HG03159 (cell line): ENCODE measurements around the gene SCUBE1.

Experiments
- ATAC-seq: cut with Tn5 transposase; IDR thresholded peaks from one replicate; pipeline ENCODE4 v1.9.1; 2021; ENCODE audit warnings: mild to moderate bottlenecking, moderate library complexity; ENCODE audit not compliant: unreplicated experiment

The SCUBE1 gene

GRCh38 chr22:43329061-43329460 is 14.1 kb downstream of the SCUBE1 start:
- no peak for ATAC-seq

- ATAC-seq: no peak
Observed at GRCh38 chr22:43327157-43327438, 16.1 kb downstream of the SCUBE1 start.

- ATAC-seq: no peak
Observed at GRCh38 chr22:43326331-43327156, 16.6 kb downstream of the SCUBE1 start.

- no peak for ATAC-seq
Observed at GRCh38 chr22:43325176-43325575, 18.0 kb downstream of the SCUBE1 start.

GRCh38 chr22:43320943-43321900 is 21.9 kb downstream of the SCUBE1 start:
- ATAC-seq: no peak

GRCh38 chr22:43319661-43320486 is 23.3 kb downstream of the SCUBE1 start:
- no peak for ATAC-seq

- ATAC-seq: no peak
Observed at GRCh38 chr22:43317239-43317638, 25.9 kb downstream of the SCUBE1 start.

GRCh38 chr22:43315687-43316217 is 27.4 kb downstream of the SCUBE1 start:
- ATAC-seq: no peak

- no peak for ATAC-seq
Observed at GRCh38 chr22:43314611-43315010, 28.6 kb downstream of the SCUBE1 start.

- no peak for ATAC-seq
Observed at GRCh38 chr22:43313890-43314474, 29.2 kb downstream of the SCUBE1 start.

GRCh38 chr22:43313244-43313889 is 29.8 kb downstream of the SCUBE1 start:
- ATAC-seq: no peak

- no peak for ATAC-seq
Observed at GRCh38 chr22:43312608-43313007, 30.6 kb downstream of the SCUBE1 start.

GRCh38 chr22:43310798-43311197 is 32.4 kb downstream of the SCUBE1 start:
- ATAC-seq: no peak

- ATAC-seq: no peak
Observed at GRCh38 chr22:43310311-43310710, 32.9 kb downstream of the SCUBE1 start.

- no peak for ATAC-seq
Observed at GRCh38 chr22:43308836-43309235, 34.3 kb downstream of the SCUBE1 start.

- ATAC-seq: no peak
Observed at GRCh38 chr22:43308060-43308830, 34.9 kb downstream of the SCUBE1 start.

GRCh38 chr22:43305806-43306205 is 37.4 kb downstream of the SCUBE1 start:
- no peak for ATAC-seq

- no peak for ATAC-seq
Observed at GRCh38 chr22:43304831-43305590, 38.2 kb downstream of the SCUBE1 start.
